Heart left ventricle (tissue), 16 donors: Measurements from ENCODE around the gene TCL1A. TPM values are rescaled to one million over a fixed set of nuclear protein-coding genes. Genes with fewer than 3 reads are reported as not detected.

ENCODE experiments used
- ATAC-seq, 4 donors: fragments of 200-7000 bp; cut with Tn5 transposase; one replicate each; pipeline ENCODE4 v1.9.1; 2020 to 2022; ENCODE audit warnings: moderate library complexity in 4 of 4, mild to moderate bottlenecking in 3 of 4, moderate number of reproducible peaks in 1 of 4
- DNase-seq, 5 donors: peaks; one replicate each; pipeline ENCODE4 v3.0.0-alpha.2; 2020
- H3K27ac ChIP-seq, 12 donors: fragments of 200-600 bp; sonication (generic) in 4 of 12; one replicate each; pipeline versions ENCODE4 v1.5.0 to v1.8.0; 2016 to 2022; ENCODE audit warnings: mild to moderate bottlenecking in 2 of 12
- H3K27me3 ChIP-seq, 9 donors: fragments of 200-600 bp; sonication (generic) in 2 of 9; one replicate each; pipeline versions ENCODE4 v1.5.1 to v1.8.0; 2016 to 2022; ENCODE audit warnings: mild to moderate bottlenecking in 3 of 9
- H3K36me3 ChIP-seq, 9 donors: fragments of 200-600 bp; sonication (generic) in 2 of 9; one replicate each; pipeline versions ENCODE4 v1.5.0 to v1.8.0; 2018 to 2022; ENCODE audit warnings: mild to moderate bottlenecking in 2 of 9
- H3K4me1 ChIP-seq, 12 donors: fragments of 200-600 bp; sonication (generic) in 4 of 12; one replicate each; pipeline versions ENCODE4 v1.5.0 to v1.8.0; 2016 to 2022; ENCODE audit warnings: mild to moderate bottlenecking in 3 of 12
- H3K4me3 ChIP-seq, 12 donors: fragments of 200-600 bp; sonication (generic) in 4 of 12; one replicate each; pipeline versions ENCODE4 v1.5.0 to v1.8.0; 2017 to 2022; ENCODE audit warnings: mild to moderate bottlenecking in 9 of 12, moderate library complexity in 4 of 12
- H3K9me3 ChIP-seq, 12 donors: fragments of 200-600 bp; sonication (generic) in 4 of 12; one replicate each; pipeline versions ENCODE4 v1.5.0 to v1.8.0; 2016 to 2022; ENCODE audit warnings: mild to moderate bottlenecking in 1 of 12
- CTCF ChIP-seq, 12 donors: fragments of 200-600 bp; sonication (generic) in 4 of 12; IDR thresholded peaks; one replicate each; pipeline versions ENCODE4 v1.5.0 to v1.8.0; 2018 to 2022; ENCODE audit warnings: antibody characterized with exemption in 12 of 12, mild to moderate bottlenecking in 5 of 12
- POLR2A ChIP-seq, 2 donors: fragments of 450-650 bp; IDR thresholded peaks; one replicate each; pipeline ENCODE4 v1.6.1; 2017; ENCODE audit warnings: antibody characterized with exemption in 2 of 2, mild to moderate bottlenecking in 2 of 2, moderate library complexity in 2 of 2
- WGBS, 4 donors: extraction: QIAGEN DNeasy Blood & Tissue Kit in 2 of 4; methylation state at CpG; one replicate each; pipeline versions ENCODE4 v1.1.5 to v1.1.7; 2013 to 2018; 5-methylcytosine and 5-hydroxymethylcytosine counted together
- intact Hi-C, 10 donors: fragments of 100-400 bp; cut with DNase I; formaldehyde crosslinking; loops; one replicate each; pipeline versions ENCODE4 v1.11.1 to v1.14.2; 2022
- polyA plus RNA-seq, 2 donors: library from polyadenylated mRNA; stranded (reverse); fragments of 200-250 nt; gene quantifications; one replicate each; pipeline ENCODE4 v1.2.3, GENCODE V29; 2013
- total RNA-seq, 9 donors: library from RNA; depleted of rRNA in 2 of 9; stranded (reverse); fragments of >200 nt in 2 of 9; fragmentation: NEBNext Ultra II Directional in 3 of 9; extraction: Animal tissue kit (Norgen Biotek cat#: 25700) in 3 of 9; gene quantifications; one replicate each; pipeline versions ENCODE4 v1.1.0 to v1.2.4, GENCODE V29; 2016 to 2023
- donor health status: ischemic (EF 13 %, LVEDD 7.1; RV severe dilation, severe dysfunction).
- donor health status: healthy with polysubstance abuse.
- donor health status: DM: no; HTN: yes; CAD: no.
- donor health status: DM: no; HTN: no; CAD: no.
- donor health status: ischemic (EF 25% LVEDD 6.9; RV normal size, moderate dysfunction).
- donor health status: ischemic (EF 25% LVEDD 5.7; RV mildly dilated, moderate dysfunction).
- donor health status: healthy.
- donor health status: DM: yes; HTN: yes; CAD: no.
- donor health status: ischemic (EF 35%, LVEDD 5.7; RV mildly dilated, moderate dysfunction).
- donor health status: nonischemic (EF 11% LVEDD 7.7; RV severe dilation, severe dysfunction).
- donor health status: DM: yes; HTN: yes; CAD: no.
- donor health status: PGD.
- donor health status: ischemic (EF 29% LVEDD 5.4; RV normal size, mild dysfunction).
- donor health status: nonischemic (EF 23%, LVEDD 6.1; RV moderate dilation, normal function).

TCL1A gene
- total and polyA plus RNA-seq, 11 donors = 0.26 TPM; not detected in 10

GRCh38 chr14:95741781-95742180 is 27.9 kb upstream of the TCL1A start:
- intact Hi-C loops = no loop called here
- DNase-seq (no peak), ATAC-seq (no peak)
- Histone ChIP-seq H3K27ac (no peak overlapping the region), H3K4me3 (no peak overlapping the region), H3K9me3 (no peaks in the 10 kb centered on the region), H3K4me1 (no peaks in the 10 kb centered on the region), H3K27me3 (no peaks in the 10 kb centered on the region), H3K36me3 (no peaks in the 10 kb centered on the region)
- 78 to 89% (median 87%) methylated on average over 4 of the region's 4 CpGs for WGBS, 4 donors
- TF ChIP-seq POLR2A (IDR thresholded peaks at IDR 0.05) (no peak), CTCF (IDR thresholded peaks at IDR 0.05) (no peak)

DNA sequence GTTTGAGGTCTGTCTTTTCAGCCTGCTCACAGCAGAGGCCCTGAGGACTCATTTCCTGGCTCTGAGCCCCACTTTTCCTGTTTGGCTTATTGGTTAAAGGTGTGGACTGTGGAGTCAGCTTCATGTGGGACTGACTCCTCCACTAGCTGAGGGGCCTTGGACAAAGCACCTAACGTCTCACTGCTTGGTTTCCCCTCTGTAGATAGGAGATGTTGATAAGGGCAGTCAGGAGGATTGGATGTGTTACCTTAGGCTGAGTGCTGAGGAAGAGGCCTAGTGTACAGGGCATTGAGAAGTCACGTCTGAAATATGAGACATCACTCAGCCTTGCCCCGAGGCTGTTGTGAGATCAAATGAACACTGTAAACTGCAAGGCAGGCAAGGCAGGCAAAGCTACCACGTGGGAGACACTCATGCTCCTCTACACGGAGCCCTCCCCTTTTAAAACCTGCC is 27.1 kb upstream of the TCL1A start:
- H3K4me3 ChIP-seq = no peak overlapping the region
- H3K27ac ChIP-seq = no peak overlapping the region
- intact Hi-C loops = no loop called here
- no peaks in the 10 kb centered on the region for H3K9me3 ChIP-seq
- no peaks in the 10 kb centered on the region for H3K4me1 ChIP-seq
- H3K27me3 ChIP-seq = peaks cover 0 to 5% (median 0%) of the 10 kb centered on the region in 9 donors
- no peaks in the 10 kb centered on the region for H3K36me3 ChIP-seq
- DNase-seq = no peak
- TF ChIP-seq CTCF (IDR thresholded peaks at IDR 0.05) (no peak), POLR2A (IDR thresholded peaks at IDR 0.05) (no peak)
- WGBS, 4 donors = 24 to 39% (median 29%) methylated on average over 5 of the region's 5 CpGs
- ATAC-seq = no peak

GRCh38 chr14:95739356-95739755 is 25.4 kb upstream of the TCL1A start:
- Histone ChIP-seq H3K27me3 (peaks cover 0 to 12% (median 0%) of the 10 kb centered on the region in 9 donors), H3K27ac (no peak overlapping the region), H3K36me3 (no peaks in the 10 kb centered on the region), H3K4me1 (no peaks in the 10 kb centered on the region), H3K9me3 (no peaks in the 10 kb centered on the region), H3K4me3 (no peak overlapping the region)
- 64 to 85% (median 76%) methylated on average over 1 of the region's 1 CpG for WGBS, 4 donors
- no peak for DNase-seq
- no peak for ATAC-seq
- TF ChIP-seq POLR2A (IDR thresholded peaks at IDR 0.05) (no peak), CTCF (IDR thresholded peaks at IDR 0.05) (no peak)
- intact Hi-C loops = no loop called here

DNA sequence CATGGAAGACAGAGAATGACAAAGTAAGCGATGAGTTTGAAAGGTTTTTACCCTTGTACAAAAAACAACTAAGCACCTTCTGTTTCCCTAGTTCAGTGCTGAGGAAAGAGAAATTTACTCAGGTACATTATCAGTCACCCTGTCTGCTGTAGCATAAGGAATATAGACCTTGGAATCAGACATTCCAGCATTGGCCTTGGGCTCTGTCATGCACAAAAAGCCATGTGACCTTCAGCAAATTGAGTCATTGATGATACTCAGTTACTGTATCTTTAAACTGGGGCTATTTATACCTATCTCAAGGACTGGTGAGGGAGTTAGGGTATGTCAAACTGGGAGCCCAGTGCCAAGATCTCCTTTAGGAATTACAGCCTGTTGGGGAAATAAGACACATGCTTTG is 19.3 kb upstream of the TCL1A start:
- H3K36me3 ChIP-seq = no peaks in the 10 kb centered on the region
- H3K4me3 ChIP-seq = no peak overlapping the region
- WGBS, 4 donors = 88 to 98% (median 93%) methylated on average over 1 of the region's 1 CpG
- H3K4me1 ChIP-seq = no peaks in the 10 kb centered on the region
- no peak for TF ChIP-seq CTCF (IDR thresholded peaks at IDR 0.05)
- no peak for TF ChIP-seq POLR2A (IDR thresholded peaks at IDR 0.05)
- H3K9me3 ChIP-seq = no peaks in the 10 kb centered on the region
- DNase-seq = no peak
- no peak overlapping the region for H3K27ac ChIP-seq
- ATAC-seq = no peak
- intact Hi-C loops = no loop called here
- peaks cover 0 to 20% (median 2%) of the 10 kb centered on the region in 9 donors for H3K27me3 ChIP-seq
